Esophagus squamous epithelium (tissue), 5 donors: ENCODE data around the gene LUZP1. TPM values are rescaled to one million over a fixed set of nuclear protein-coding genes. Genes with fewer than 3 reads are reported as not detected.

ENCODE experiments used
- DNase-seq: peaks from one replicate; lab custom pipeline; 2025; lab: John Stamatoyannopoulos, UW
- H3K27ac ChIP-seq, 4 donors: fragments of 200-600 bp; sonication (generic); one replicate each; pipeline ENCODE4 v1.5.1; 2016 to 2019; ENCODE audit warnings: mild to moderate bottlenecking in 1 of 4
- H3K27me3 ChIP-seq, 4 donors: fragments of 200-600 bp; sonication (generic); 1 replicate in 3 of 4; 2 replicates in 1 of 4; pipeline versions ENCODE4 v1.5.1 to v1.6.0; 2017 to 2021; ENCODE audit warnings: antibody characterized with exemption in 1 of 4
- H3K36me3 ChIP-seq, 3 donors: fragments of 200-600 bp; sonication (generic); one replicate each; pipeline ENCODE4 v1.5.1; 2016 to 2019
- H3K4me1 ChIP-seq, 3 donors: fragments of 200-600 bp; sonication (generic); one replicate each; pipeline ENCODE4 v1.5.1; 2017 to 2019
- H3K4me3 ChIP-seq, 4 donors: fragments of 200-600 bp; sonication (generic); 1 replicate in 3 of 4; 2 replicates in 1 of 4; pipeline ENCODE4 v1.5.1; 2016 to 2019; ENCODE audit warnings: mild to moderate bottlenecking in 2 of 4, moderate library complexity in 1 of 4
- H3K9me3 ChIP-seq, 3 donors: fragments of 200-600 bp; sonication (generic); one replicate each; pipeline ENCODE4 v1.5.1; 2016 to 2019
- POLR2A ChIP-seq, 4 donors: fragments of 450-650 bp; IDR thresholded peaks; one replicate each; pipeline ENCODE4 v1.6.1; 2017; ENCODE audit warnings: antibody characterized with exemption in 4 of 4, mild to moderate bottlenecking in 4 of 4, moderate library complexity in 3 of 4
- WGBS, 2 donors: methylation state at CpG; one replicate each; pipeline ENCODE4 v1.1.5; 2018; 5-methylcytosine and 5-hydroxymethylcytosine counted together
- intact Hi-C: fragments of 100-400 bp; cut with DNase I; formaldehyde crosslinking; loops from one replicate; pipeline ENCODE4 v1.15.0; 2022
- total RNA-seq, 4 donors: library from RNA; depleted of rRNA; stranded (reverse); fragments of >200 nt; gene quantifications; one replicate each; pipeline ENCODE4 v1.1.0, GENCODE V29; 2016
- TF ChIP-seq, protein P1 (sequence below), 6 experiments: fragments of 450-650 bp in 4 of 6; fragments of 200-600 bp in 2 of 6; sonication (generic) in 2 of 6; IDR thresholded peaks; one replicate each; pipeline ENCODE4 v1.5.1; 2016 to 2019; ENCODE audit warnings: antibody characterized with exemption in 6 of 6, mild to moderate bottlenecking in 4 of 6, moderate library complexity in 4 of 6
- donor health status: DM: yes; HTN: yes; CAD: no.

LUZP1 gene
- total RNA-seq, 4 donors from 2014 or later, result 16.9 to 18.7 (median 17.9) TPM

DNA sequence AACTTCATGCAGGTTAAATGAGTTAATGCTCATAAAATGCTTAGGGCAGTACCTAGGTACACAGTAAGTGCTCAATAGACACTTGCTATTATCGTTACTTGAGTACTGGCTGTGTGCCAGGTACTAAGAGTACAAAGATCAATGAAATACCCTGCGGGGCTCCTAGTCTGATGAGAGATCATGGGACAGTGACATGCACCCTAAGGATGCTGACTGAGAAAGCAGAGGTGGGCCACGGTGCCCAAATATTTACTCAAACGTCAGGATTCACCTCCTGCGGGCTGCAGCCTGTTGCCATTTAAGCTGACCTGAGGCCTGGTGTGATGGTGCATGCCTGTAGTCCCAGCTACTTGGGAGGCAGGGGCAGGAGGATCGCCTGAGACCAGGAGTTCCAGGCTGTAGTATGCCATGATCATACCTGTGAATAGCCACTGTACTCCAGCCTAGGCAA, 19.8 kb upstream of the LUZP1 start:
- 46 to 51% methylated on average over 5 to 6 of the region's 6 CpGs for WGBS, 2 donors
- TF ChIP-seq POLR2A (IDR thresholded peaks at IDR 0.05), result no peak
- TF ChIP-seq, protein P1, sequence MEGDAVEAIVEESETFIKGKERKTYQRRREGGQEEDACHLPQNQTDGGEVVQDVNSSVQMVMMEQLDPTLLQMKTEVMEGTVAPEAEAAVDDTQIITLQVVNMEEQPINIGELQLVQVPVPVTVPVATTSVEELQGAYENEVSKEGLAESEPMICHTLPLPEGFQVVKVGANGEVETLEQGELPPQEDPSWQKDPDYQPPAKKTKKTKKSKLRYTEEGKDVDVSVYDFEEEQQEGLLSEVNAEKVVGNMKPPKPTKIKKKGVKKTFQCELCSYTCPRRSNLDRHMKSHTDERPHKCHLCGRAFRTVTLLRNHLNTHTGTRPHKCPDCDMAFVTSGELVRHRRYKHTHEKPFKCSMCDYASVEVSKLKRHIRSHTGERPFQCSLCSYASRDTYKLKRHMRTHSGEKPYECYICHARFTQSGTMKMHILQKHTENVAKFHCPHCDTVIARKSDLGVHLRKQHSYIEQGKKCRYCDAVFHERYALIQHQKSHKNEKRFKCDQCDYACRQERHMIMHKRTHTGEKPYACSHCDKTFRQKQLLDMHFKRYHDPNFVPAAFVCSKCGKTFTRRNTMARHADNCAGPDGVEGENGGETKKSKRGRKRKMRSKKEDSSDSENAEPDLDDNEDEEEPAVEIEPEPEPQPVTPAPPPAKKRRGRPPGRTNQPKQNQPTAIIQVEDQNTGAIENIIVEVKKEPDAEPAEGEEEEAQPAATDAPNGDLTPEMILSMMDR (IDR thresholded peaks at IDR 0.05), result no peak
- no peak overlapping the region for H3K27ac ChIP-seq
- intact Hi-C loops, result loop anchor here (5.0 to 10.0 kb wide), 2 partner anchors 91 to 214 kb away; partner anchors contain the start of gene LACTBL1
- no peak for DNase-seq
- no peak overlapping the region for H3K4me3 ChIP-seq
- H3K9me3 ChIP-seq, result no peaks in the 10 kb centered on the region
- no peaks in the 10 kb centered on the region for H3K27me3 ChIP-seq
- H3K4me1 ChIP-seq, result peaks cover 4 to 8% (median 6%) of the 10 kb centered on the region in 3 donors
- no peaks in the 10 kb centered on the region for H3K36me3 ChIP-seq

DNA sequence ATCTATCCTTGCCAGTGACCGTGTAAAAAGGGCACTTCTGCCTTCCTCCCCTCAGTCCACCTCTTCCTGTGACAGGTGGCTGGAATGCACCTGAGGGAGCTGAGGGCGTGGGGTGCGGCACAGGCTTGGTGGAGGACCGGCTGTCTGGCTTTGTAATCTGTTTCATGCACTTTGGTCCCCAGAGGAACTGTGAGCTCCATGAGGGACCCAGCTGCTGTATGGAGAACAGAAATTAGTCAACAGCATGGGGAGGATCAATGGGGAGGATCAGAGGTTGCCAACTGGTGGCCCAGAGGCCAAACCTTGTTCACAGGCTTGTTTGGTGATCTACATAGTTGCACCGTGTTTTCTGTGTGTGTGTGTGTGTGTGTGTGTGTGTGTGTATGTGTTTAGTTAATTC, 19.0 kb upstream of the LUZP1 start:
- Histone ChIP-seq H3K4me1 (peaks cover 4 to 8% (median 6%) of the 10 kb centered on the region in 3 donors), H3K36me3 (no peaks in the 10 kb centered on the region), H3K27ac (no peak overlapping the region), H3K9me3 (no peaks in the 10 kb centered on the region), H3K27me3 (no peaks in the 10 kb centered on the region), H3K4me3 (no peak overlapping the region)
- intact Hi-C loops, result loop anchor here (5.0 to 10.0 kb wide), 2 partner anchors 90 to 213 kb away; partner anchors contain the start of gene LACTBL1
- TF ChIP-seq, protein P1 (IDR thresholded peaks at IDR 0.05), result no peak
- TF ChIP-seq POLR2A (IDR thresholded peaks at IDR 0.05), result no peak
- WGBS, 2 donors, result 60 to 69% methylated on average over 4 to 5 of the region's 5 CpGs
- no peak for DNase-seq

DNA sequence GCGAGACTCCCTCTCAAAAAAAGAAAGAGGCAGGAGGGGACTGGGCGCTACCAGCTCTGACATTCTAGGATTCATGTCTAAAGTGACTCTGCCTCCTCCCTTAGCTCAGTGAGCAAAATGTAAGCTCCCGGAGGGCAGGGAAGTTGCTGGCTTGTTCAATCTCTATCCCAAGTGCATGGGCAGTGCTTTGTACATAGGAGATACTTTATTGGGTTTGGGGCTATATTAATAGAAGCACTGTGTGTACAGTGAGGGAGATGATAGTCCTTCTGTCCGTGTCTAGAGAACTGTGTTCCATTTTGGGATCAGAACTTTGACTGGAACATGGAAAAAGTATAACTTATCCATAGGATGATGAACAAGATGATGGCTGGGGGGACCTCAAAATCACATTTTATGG, 16.7 kb upstream of the LUZP1 start:
- H3K4me1 ChIP-seq, result peaks cover 4 to 8% (median 6%) of the 10 kb centered on the region in 3 donors
- no peak overlapping the region for H3K4me3 ChIP-seq
- DNase-seq, result no peak
- TF ChIP-seq, protein P1 (IDR thresholded peaks at IDR 0.05), result no peak
- TF ChIP-seq POLR2A (IDR thresholded peaks at IDR 0.05), result no peak
- H3K36me3 ChIP-seq, result no peaks in the 10 kb centered on the region
- H3K9me3 ChIP-seq, result no peaks in the 10 kb centered on the region
- WGBS, 2 donors, result 70 to 79% methylated on average over 2 to 4 of the region's 4 CpGs
- intact Hi-C loops, result loop anchor here (5.0 to 10.0 kb wide), 2 partner anchors 88 to 211 kb away; partner anchors contain the start of gene LACTBL1
- H3K27ac ChIP-seq, result no peak overlapping the region
- no peaks in the 10 kb centered on the region for H3K27me3 ChIP-seq

DNA sequence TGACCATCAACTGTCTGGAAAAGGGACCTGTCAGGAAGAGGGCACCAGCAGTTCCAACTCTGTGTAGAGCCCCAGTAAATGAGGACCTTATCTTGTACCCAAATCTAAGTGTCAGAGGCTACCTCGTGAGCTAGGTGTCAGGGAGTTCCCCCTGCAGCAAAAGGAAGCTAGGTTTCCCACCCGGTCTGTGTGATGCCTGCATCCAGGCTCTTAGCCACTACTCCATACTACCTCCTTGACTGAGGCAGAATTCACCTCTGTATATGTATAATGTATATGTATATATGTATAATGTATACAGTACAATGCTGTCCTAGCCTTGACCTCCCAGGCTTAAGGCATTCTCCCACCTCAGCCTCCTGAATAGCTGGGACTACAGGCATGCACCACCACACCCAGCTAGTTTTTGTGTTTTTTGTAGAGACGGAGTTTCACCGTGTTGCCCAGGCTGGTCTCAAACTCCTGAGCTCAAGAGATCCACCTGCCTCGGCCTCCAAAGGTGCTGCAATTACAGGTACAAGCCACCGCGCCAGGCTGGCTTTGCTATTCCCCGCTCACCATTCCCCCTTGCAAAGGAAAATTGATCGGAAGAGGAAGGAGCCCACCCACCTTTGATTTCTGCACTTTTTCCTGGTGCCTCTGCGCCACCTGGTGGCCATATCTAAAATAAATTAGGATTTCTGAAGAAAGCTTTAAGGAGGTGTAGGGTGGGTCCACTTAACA, 15.7 kb upstream of the LUZP1 start:
- H3K4me1 ChIP-seq, result peaks cover 4 to 8% (median 6%) of the 10 kb centered on the region in 3 donors
- no peaks in the 10 kb centered on the region for H3K27me3 ChIP-seq
- 12% methylated on average over 8 to 10 of the region's 10 CpGs for WGBS, 2 donors
- no peaks in the 10 kb centered on the region for H3K36me3 ChIP-seq
- no peaks in the 10 kb centered on the region for H3K9me3 ChIP-seq
- H3K4me3 ChIP-seq, result peak overlapping the region in 3 of 4 donors; percentile 20 to 58 (median 34)
- intact Hi-C loops, result loop anchor here (10.0 kb wide), 1 partner anchor 210 kb away; the partner anchor contains the start of gene LACTBL1
- no peak overlapping the region for H3K27ac ChIP-seq
- no peak for TF ChIP-seq POLR2A (IDR thresholded peaks at IDR 0.05)
- TF ChIP-seq, protein P1 (IDR thresholded peaks at IDR 0.05), result peak; percentile 55 to 93 (median 89)
- DNase-seq, result no peak

DNA sequence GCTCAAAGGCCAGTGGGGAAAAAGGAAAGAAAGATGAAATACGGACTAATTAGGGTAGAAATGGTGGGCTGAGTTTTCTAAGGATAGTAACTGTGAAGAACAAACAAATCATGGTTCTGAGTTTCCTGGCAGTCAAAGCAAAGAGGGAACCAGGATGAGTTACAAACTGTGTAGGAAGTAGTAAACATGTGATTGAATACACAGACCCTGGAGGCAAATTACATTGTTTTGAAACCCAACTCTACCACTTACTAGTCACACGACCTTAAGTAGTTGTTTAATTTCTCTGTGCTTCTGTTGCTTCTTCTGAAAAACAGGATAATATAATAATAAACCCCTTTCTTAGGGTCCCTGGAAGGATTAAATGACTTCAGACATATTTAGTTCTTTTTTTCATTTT, 11.2 kb upstream of the LUZP1 start:
- peaks cover 4 to 31% (median 10%) of the 10 kb centered on the region in 3 donors for H3K4me1 ChIP-seq
- H3K4me3 ChIP-seq, result no peak overlapping the region
- DNase-seq, result no peak
- H3K36me3 ChIP-seq, result no peaks in the 10 kb centered on the region
- WGBS, 2 donors, result 64 to 69% methylated on average over 2 of the region's 2 CpGs
- no peak for TF ChIP-seq POLR2A (IDR thresholded peaks at IDR 0.05)
- no peak overlapping the region for H3K27ac ChIP-seq
- intact Hi-C loops, result loop anchor here (10.0 kb wide), 1 partner anchor 205 kb away; the partner anchor contains the start of gene LACTBL1
- no peaks in the 10 kb centered on the region for H3K9me3 ChIP-seq
- H3K27me3 ChIP-seq, result no peaks in the 10 kb centered on the region
